ENCODE data around the gene HRH1. TPM values are rescaled to one million over a fixed set of nuclear protein-coding genes. Genes with fewer than 3 reads are reported as not detected.
A peak's percentile ranks its signal among the peaks of the same experiment; 100 is the strongest.

HRH1 gene
- total RNA-seq, 4 donors from 2014 or later = 4.1 to 8.8 (median 4.4) TPM

- intact Hi-C loops (cut with DNase I) = no loop called here
- peaks cover 14 to 54% (median 21%) of the 10 kb centered on the region in 3 donors for H3K4me1 ChIP-seq
- 25 to 36% methylated on average over 19 to 22 of the region's 22 CpGs for WGBS, 2 donors
- DNase-seq = no peak
- peak overlapping the region; percentile 80 to 94 (median 88) for H3K27ac ChIP-seq
- H3K27me3 ChIP-seq = no peaks in the 10 kb centered on the region
- no peaks in the 10 kb centered on the region for H3K36me3 ChIP-seq
- no peaks in the 10 kb centered on the region for H3K9me3 ChIP-seq
- TF ChIP-seq POLR2A (IDR thresholded peaks at IDR 0.05) (no peak), CTCF (IDR thresholded peaks at IDR 0.05) (peak in 1 of 6 experiments; percentile 9)
- H3K4me3 ChIP-seq = peak overlapping the region; percentile 13 to 58 (median 33)
These were observed 17.3 kb upstream of the HRH1 start for GRCh38 chr3:11136830-11137626.

- intact Hi-C loops (cut with DNase I) = no loop called here
- H3K36me3 ChIP-seq = no peaks in the 10 kb centered on the region
- H3K27me3 ChIP-seq = no peaks in the 10 kb centered on the region
- peak overlapping the region; percentile 80 to 94 (median 88) for H3K27ac ChIP-seq
- peak overlapping the region; percentile 13 to 58 (median 33) for H3K4me3 ChIP-seq
- DNase-seq = no peak
- TF ChIP-seq CTCF (IDR thresholded peaks at IDR 0.05) = no peak
- peak in 1 of 4 donors; percentile 44 for TF ChIP-seq POLR2A (IDR thresholded peaks at IDR 0.05)
- H3K9me3 ChIP-seq = no peaks in the 10 kb centered on the region
- H3K4me1 ChIP-seq = peaks cover 14 to 51% (median 21%) of the 10 kb centered on the region in 3 donors
- WGBS, 2 donors = 60 to 62% methylated on average over 1 to 6 of the region's 6 CpGs
These were observed 16.7 kb upstream of the HRH1 start for GRCh38 chr3:11137627-11137959.

- intact Hi-C loops (cut with DNase I) = no loop called here
- Histone ChIP-seq H3K4me1 (peaks cover 14 to 51% (median 21%) of the 10 kb centered on the region in 3 donors), H3K27me3 (no peaks in the 10 kb centered on the region), H3K27ac (peak overlapping the region in 3 of 4 donors; percentile 28 to 94 (median 80)), H3K36me3 (no peaks in the 10 kb centered on the region), H3K4me3 (peak overlapping the region in 1 of 4 donors; percentile 12), H3K9me3 (no peaks in the 10 kb centered on the region)
- TF ChIP-seq CTCF (IDR thresholded peaks at IDR 0.05) = no peak
- no peak for DNase-seq
- 28 to 58% methylated on average over 2 of the region's 2 CpGs for WGBS, 2 donors
These were observed 15.9 kb upstream of the HRH1 start for GRCh38 chr3:11138371-11138770.

- WGBS, 2 donors = 8 to 13% methylated on average over 12 of the region's 13 CpGs
- Histone ChIP-seq H3K9me3 (no peaks in the 10 kb centered on the region), H3K4me3 (peak overlapping the region in 1 of 4 donors; percentile 21), H3K27ac (peak overlapping the region; percentile 69 to 79 (median 72)), H3K27me3 (no peaks in the 10 kb centered on the region), H3K36me3 (no peaks in the 10 kb centered on the region), H3K4me1 (peaks cover 14 to 49% (median 25%) of the 10 kb centered on the region in 3 donors)
- DNase-seq = no peak
- TF ChIP-seq POLR2A (IDR thresholded peaks at IDR 0.05) (no peak), CTCF (IDR thresholded peaks at IDR 0.05) (no peak)
- intact Hi-C loops (cut with DNase I) = no loop called here
These were observed 14.1 kb upstream of the HRH1 start for GRCh38 chr3:11140030-11140712.

- peak overlapping the region; percentile 69 to 79 (median 72) for H3K27ac ChIP-seq
- WGBS, 2 donors = 29 to 31% methylated on average over 2 of the region's 2 CpGs
- TF ChIP-seq POLR2A (IDR thresholded peaks at IDR 0.05) (no peak), CTCF (IDR thresholded peaks at IDR 0.05) (no peak)
These were observed 13.6 kb upstream of the HRH1 start for GRCh38 chr3:11140713-11141104.

More at GRCh38 chr3:11140713-11141104, 13.6 kb upstream of the HRH1 start:
- Histone ChIP-seq H3K4me1 (peaks cover 14 to 48% (median 26%) of the 10 kb centered on the region in 3 donors), H3K9me3 (no peaks in the 10 kb centered on the region), H3K36me3 (no peaks in the 10 kb centered on the region), H3K4me3 (peak overlapping the region in 1 of 4 donors; percentile 21), H3K27me3 (no peaks in the 10 kb centered on the region)
- DNase-seq = no peak
- intact Hi-C loops (cut with DNase I) = no loop called here

All from esophagus squamous epithelium (tissue), 5 donors.